Stimulated activated CD4-positive, alpha-beta T cell treated with anti-CD3 and anti-CD28 coated beads, Interleukin-1b, Interleukin-23, amount 100 ng/mL, for 24 hours (primary cell): ENCODE measurements around the gene NKX1-2.

Experiments
- DNase-seq, 4 experiments: peaks; one replicate each; pipeline ENCODE4 v3.0.0-alpha.2; 2020; ENCODE audit warnings: low read depth in 4 of 4, low spot score in 1 of 4

NKX1-2 gene

DNA sequence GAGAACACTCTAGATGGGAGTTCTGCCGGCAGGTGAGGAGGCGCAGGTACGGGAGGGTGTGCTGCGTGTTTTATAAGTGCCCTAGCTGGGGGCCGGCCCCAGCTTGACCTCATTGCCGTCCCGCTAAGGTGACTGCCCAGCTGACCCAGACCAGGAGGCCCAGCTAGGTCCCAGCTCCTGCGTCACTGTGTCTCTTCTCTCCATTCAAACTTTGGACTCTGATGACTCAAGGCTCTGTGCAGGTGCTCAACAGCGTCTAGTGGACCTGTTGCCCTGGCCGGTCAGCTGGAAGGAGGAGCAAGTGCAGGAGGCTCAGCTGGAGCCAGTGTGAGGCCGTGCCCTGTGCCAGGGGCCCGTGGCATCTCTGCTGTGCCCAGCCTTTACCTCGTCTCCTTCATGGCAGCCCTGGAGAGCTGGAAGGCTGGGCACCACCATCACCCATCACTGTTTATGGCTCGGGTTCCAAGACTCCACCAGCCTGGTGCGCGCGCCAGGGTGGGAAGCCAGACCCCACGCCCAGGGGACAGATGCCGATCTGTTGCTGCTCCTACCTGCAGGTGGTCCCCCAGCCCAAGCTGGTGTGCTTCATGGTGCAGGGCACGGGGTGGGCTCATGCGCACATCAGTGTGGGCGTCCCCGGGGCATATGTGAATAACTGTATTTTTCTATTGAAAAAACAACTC is 26.3 kb upstream of the NKX1-2 start:
- DNase-seq: no peak

DNA sequence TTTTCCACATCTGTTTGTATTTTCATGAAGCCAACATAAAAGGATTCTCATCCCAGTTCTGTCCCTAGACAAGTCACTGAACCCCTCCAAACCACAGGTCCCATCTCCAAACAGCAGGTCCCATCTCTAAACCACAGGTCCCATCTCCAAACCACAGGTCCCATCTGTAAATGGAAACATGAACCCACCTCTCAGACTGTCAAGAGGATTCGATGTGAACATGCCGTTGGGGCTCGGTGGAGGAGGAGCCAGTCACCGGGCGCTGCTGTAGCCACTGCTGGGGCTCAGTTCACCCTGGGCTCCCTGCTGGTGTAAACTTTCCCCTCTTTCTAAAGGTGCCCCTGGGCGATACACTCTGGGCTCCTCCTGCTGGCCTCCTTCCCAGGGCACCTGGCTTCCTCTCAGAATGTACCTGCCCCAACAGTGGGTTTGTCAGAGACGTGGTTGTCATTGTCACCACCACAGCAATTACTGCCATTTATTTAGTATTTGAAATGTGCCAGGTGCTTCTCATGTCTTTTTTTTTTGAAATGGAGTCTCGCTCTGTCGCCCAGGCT is 24.8 kb upstream of the NKX1-2 start:
- no peak for DNase-seq

DNA sequence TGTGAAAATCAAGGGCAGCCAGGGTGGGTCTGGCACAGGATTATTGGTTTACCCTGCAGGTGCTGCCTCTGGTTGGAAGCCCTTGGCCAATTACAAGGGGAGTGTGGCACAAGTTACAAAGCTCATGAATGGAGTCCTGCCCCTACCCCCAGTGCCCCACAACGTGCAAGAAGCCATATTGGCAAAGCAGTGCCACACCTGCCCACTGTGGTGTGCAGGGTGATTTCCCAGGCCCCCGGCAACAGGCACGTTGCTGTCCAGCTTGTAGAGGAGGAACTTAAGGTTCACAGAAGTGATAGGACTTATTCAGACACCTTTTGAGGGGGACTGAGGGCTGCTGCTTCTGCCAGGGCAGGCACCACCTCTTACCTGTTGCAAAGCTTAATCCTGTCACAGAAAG is 23.2 kb upstream of the NKX1-2 start:
- DNase-seq: no peak

DNA sequence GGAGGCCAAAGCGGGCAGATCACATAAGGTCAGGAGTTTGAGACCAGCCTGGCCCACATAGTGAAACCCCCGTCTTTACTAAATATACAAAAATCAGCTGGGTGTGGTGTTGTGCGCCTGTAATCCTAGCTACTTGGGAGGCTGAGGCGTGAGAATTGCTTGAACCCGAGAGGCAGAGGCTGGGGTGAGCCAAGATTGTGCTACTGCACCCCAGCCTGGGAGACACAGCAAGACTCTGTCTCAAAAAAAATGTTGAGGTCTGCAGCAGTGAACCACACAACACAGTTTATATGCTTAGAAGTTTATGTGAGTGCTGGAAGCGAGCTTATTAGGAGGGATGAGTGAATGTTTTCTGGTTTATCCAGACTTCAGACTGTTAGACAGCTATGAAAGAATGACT is 22.2 kb upstream of the NKX1-2 start:
- DNase-seq: no peak

DNA sequence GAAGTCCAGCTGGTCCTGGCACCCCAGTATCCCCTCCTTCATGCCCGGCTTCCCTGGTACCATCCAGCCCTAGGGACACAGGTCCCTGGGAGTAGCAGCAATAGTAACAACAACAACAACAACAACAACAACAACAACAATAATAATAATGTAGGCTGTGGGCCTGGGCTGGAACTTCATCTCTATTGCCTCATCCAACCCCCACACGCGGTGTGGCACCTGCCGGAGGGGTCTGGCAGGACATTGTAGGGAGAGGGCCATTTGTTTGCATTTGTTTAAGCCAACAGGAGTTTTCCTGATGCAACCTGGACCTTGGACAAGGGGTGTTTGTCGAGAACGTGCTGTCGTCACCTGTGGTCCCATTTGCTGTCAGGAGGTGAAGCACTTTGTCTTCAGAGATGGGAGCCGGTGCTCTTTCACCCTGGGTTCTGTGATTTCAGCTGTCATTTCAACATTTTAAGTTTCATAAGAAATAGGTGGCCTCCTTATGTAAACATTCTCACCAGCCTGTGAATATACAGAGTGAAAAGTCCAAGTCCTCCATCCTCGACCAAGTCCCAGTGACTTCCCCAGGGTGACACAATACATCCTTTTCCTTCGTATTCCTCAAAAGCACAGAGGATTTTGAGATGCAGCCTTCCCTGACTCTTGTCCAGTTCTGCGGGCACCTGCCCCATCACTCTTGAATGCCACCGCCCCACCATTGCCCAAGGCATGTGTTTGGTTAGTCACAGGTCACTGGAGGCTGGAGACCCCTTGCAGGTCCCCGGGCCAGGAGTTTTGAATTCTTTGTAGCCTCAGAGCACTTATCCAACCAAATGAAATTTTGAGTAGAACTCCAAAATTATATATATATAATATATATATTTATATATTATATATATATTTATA is 21.0 kb upstream of the NKX1-2 start:
- DNase-seq: no peak

DNA sequence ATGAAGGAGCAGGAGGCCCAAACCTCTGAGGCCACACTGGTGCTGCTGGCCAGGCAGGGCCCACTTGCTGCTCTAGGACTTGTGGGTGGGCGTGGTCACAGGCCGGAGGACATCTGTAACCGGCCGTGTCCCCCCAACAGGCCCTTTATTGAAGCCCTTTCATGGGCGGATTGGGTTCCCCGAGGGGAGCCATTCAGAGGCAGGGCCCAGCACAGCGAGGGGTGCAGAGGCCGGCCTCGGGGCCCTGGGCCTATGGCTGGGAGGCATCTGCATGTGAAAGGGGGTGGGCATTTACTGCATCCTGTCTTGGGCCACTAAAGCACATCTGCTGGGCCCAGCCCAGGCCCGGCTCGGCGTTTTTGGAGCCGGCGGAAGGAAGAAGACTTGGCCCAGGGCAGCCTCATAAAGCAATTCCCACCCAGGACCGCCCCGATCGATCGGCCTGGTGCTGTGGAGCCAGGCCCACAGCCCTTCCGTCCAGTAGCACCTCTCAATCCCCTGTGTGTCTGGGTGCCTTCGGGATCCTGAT is 20.2 kb upstream of the NKX1-2 start:
- no peak for DNase-seq

DNA sequence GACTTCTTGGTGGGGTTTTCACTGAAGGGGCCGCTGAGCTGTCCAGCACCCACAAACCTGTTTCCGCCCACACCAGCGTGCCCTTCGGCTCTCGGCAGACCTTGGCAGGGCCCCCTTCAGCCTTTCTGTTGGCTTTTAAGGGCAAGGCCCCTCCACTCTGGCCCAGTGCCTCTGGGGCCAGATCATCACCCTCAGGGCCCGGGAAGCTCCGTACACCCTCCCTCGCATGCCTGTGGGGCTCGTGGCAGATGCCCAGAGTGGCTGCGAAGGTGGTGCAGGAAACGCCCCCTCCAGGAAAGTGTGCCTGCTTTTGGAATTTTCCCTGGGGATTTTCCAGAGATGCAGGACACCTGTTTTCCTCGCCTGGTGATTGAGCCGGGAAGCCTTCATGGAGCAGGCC is 18.8 kb upstream of the NKX1-2 start:
- no peak for DNase-seq

DNA sequence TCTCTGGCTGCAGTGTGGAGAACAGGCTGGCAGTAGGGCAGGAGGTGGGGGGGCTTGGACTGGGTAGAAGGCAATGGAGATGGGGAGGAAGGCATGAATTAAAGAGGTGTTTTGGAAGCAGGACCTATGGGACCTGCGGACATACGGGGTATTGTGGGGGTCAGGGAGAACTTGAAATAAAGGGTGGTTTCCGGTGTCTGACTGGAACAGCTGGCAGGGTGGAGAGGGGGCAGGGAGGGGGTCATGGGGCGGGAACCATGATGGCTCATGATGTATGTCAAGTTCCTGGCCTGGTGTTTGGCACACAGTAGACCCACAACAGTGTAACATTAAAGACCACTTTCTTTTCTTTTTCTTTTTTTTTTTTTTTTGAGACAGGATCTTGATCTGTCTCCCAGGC is 17.3 kb upstream of the NKX1-2 start:
- DNase-seq: no peak

DNA sequence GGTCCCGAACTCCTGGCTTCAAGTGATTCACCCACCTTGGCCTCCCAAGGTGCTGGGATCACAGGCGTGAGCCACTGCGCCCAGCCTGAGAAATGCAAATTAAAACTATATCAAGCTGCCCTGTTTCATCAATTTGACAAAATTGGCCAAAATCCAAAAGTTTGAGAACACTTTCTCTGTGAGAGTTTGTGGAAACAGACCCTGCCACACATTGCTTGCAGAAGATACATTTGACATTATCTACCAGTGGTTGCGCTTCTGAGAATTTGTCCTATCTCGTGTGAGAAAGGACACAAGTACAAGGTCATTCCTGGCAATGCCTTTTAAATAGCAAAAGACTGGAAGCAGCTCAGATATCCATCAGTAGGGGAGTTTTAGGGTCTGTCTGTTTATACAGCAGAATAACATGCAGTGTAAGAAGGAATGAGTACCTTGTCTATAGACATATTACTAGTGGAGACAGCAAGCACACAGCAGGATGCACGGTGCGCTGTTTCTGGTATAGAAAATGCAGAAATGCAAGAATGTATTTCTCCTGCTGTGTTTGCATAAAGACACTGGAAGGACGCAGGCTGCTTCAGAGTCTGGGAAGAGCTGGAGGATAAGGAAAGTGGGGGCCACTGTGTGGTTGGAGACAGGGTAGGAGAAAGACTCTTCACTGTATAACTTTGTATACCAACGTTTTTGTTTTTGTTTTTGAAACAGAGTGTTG is 16.1 kb upstream of the NKX1-2 start:
- no peak for DNase-seq

DNA sequence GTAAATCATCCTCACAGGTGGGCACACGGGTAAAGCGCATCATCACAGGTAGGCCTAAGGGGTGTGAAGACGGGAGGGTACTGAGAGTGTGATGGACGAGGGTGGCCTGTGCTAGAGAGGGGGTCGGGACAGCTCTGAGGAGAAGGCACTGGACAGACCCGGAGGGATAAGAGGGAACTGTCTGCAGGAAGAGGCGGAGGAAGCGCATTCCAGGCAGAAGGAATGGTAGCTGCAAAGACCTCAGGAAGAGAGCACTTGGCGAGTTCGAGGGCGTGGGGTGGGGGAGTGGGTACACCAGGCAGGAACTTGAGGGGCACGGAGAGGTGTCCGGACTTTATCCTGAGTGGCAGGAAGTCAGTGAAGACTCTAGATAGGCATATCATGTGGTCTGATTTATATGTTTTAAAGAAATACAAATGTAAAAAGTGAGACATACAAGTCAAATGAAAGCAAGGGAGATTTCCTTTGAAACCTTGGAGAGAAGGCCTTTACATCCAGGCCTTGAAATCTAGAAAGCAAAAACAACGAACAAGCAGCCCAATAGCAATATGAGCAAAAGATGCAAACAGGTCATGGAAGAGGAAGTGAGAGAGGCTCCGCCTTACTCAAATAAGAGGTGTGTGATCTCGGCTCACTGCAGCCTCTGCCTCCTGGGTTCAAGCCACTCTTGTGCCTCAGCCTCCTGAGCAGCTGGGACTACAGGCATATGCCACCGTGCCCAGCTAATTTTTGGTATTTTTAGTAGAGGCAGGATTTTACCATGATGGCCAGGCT is 15.4 kb upstream of the NKX1-2 start:
- DNase-seq: no peak

DNA sequence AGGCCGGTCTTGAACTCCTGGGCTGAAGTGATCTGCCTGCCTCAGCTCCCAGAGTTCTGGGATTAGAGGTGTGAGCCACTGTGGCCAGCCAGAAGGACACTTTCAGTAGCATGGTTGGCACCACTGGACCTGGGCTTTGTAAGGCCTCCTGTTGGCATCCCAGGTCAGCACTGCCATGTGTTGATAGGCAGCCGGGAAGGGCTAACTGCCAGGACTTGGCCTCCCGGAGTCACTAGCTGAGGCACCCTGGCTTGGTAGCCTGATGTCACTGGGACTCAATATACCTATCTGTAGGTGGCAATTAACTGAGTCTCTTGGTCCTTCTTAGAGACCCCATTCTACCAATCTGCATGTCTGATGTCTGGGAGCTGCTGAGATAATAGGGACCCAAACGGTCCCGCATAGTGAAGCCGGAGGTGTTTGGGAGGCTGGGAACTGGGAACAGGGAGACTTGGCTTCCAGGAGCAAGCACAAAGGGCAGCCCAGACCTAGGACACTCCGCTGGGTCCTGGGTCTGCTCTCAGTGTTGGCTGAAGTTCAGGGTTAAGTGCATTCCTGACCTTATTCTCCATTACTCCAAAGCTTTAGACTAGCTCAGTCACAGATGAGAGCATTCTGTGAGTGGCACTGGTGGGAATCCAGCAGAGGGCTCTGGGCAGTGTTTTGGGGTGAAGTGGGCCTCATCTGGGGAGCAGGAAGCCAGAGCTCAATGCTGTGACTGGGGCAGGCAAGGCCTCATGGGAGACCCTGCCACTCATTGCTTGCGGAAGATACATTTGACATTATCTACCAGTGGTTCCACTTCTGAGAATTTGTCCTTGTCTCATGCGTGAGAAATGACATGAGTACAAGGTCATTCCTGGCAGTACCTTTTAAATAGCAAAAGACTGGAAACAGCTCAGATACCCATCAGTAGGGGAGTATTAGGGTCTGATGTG is 14.5 kb upstream of the NKX1-2 start:
- no peak for DNase-seq

DNA sequence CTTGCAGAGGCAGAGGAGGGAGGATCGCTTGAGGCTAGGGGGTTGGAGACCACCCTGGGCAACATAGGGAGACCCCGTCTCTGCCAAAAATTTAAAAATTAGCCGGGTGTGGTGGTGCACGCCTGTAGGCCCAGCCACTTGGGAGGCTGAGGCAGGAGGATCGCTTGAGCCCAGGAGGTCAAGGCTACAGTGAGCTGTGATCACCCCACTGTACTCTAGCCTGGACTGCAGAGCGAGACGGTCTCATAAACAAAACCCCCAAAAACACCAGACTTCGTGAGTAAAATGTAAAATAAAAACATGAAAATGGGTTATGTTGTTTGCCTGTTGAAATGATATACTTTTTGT is 12.5 kb upstream of the NKX1-2 start:
- DNase-seq: no peak

DNA sequence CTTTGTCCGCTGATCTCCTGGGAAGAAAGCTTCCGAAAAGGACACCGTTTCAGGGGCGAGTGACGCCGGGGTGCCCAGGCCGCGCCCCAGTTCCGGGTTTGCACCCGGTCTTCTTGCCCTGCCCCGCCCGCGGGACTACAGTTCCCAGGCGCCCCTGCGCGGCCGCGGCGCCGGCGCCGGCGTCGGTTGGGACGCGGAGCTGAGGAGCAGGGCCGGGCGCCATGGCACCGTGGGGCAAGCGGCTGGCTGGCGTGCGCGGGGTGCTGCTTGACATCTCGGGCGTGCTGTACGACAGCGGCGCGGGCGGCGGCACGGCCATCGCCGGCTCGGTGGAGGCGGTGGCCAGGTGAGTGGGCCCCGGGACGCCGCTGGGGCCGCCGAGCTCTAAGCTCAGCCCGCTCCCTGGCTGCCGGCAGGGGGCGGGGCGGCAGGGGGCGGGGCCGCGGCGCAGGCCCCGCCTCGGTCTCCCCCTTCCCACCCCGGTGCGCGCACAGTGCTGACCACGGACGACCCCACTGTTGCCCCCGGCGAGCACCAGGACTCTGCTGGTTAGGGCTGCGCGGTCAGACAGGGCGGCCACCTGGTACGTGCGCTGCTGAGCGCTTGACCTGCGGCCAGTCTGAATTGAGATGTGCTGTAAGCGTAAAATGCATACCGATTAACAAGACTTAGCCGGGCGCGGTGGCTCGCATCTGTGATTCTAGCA is 12.0 kb upstream of the NKX1-2 start, which contains the start of gene LHPP:
TSS of gene LHPP (plus strand) at position 182 of the 706 bp plus-strand sequence. CDS start at position 222, 40 bp downstream.
- peak; percentile 60 to 84 (median 76) for DNase-seq

DNA sequence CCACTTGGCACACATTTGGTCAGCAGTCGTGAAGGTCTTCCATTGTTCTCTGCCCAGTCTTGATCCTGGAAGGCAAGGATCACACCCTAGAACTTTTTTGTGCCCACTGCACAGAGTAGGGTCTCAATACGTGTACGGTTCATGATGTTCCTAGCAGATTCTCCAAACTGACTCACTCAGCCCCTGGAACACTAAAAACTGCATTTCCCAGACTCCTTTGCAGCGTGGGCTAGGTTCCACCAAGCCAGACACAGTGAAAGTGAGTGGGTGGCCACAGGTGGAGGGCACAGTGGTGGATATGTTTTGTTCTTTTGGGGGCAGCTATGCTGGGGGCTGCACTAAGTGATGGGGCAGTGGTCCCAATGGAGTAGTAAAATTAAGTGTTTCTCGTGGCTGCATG is 10.3 kb upstream of the NKX1-2 start:
- DNase-seq: no peak

DNA sequence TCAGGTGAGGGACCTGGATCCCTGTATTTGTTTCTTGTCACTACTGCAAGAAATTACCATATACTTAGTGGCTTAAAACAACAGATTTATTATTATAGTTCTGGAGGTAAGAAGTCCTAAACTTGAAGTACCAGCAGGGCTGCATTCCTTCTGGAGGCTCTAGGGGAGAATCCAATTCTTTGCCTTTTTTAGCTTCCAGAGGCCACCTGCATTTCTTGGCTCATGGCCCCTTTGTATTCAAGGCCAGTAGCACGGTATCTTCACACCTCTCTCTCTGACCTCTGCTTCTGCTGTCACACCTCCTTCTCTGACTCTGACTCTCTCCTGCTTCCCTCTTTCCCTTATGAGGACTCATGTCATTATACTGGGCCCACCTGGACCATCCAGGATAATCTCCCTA is 9.6 kb upstream of the NKX1-2 start:
- no peak for DNase-seq

DNA sequence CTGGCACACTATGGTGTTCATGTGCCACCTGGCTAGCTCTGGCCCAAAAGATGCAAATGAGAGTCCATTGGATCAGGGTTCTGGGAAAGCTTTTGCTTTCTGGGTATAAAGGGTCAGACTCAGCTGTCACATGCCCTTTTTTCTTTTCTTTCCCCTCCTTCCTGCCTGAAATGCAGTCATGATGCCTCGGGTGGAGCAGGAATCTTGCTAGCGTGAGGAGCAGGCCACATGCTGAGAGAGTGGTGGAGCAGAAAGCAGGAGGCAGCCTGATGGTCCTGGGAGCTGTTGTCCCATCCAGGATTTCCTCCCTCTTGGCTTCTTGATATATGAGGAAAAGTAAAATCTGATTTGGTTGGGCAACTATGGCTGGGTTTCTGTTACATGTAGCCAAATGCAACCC is 9.1 kb upstream of the NKX1-2 start:
- DNase-seq: no peak

DNA sequence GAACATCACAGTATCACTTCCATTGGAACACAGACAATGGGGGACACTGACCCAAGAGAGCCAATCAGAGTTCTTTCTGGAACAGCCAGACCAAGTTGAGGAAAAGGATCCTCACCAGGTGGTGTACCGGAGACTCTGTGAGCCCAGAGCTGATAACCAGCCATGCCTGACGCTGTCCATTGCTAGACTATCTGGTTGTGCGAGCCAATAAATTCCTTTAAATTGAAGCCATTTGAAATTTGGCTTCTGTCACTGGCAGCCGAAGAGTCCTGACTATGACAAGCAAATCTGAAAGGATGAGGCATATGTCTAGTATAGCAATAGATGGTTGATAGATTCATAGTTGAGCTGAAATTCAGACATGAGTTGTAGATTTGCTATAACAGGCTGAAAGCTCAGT is 8.6 kb upstream of the NKX1-2 start:
- no peak for DNase-seq

DNA sequence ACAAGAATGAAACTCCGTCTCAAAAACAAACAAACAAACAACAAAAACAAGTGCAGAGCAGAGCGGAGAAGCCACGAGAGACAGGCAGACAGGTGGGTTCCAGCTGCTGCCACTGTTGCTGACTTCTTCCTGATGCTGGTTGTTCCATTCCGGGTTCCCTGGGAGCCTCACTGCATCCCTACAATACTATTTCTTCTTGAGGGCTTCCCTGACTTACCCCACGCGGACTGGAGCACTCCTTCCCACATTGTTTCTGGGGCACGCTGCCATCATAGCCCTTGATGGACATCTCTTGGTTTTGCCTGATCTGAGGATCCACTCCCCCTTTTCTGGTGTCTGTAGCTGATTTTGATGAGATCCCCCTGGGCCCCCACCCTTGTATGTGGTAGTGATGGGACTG is 5.6 kb upstream of the NKX1-2 start:
- DNase-seq: no peak
